H9 (cell line): Measurements from ENCODE around the gene FAM210A. TPM values are rescaled to one million over a fixed set of nuclear protein-coding genes. Genes with fewer than 3 reads are reported as not detected.

Source experiments
- DNase-seq: peaks from one replicate; pipeline ENCODE4 v3.0.0-alpha.2; 2017
- H2AFZ ChIP-seq: one replicate; pipeline ENCODE4 v1.6.1; 2013; ENCODE audit warnings: mild to moderate bottlenecking, low read length, control low read depth, moderate library complexity
- H2AK5ac ChIP-seq: 2 replicates; pipeline ENCODE4 v1.6.1; 2013; ENCODE audit warnings: low read length, control low read depth, mixed read lengths; ENCODE audit not compliant: insufficient read length
- H2BK120ac ChIP-seq: one replicate; pipeline ENCODE4 v1.6.1; 2013; ENCODE audit warnings: low read depth, mild to moderate bottlenecking, low read length, control low read depth, inconsistent platforms; ENCODE audit not compliant: poor library complexity, severe bottlenecking
- H2BK12ac ChIP-seq: 2 replicates; pipeline ENCODE4 v1.6.1; 2013; ENCODE audit warnings: low read length, control low read depth, mixed read lengths, low read depth; ENCODE audit not compliant: insufficient read length
- H2BK15ac ChIP-seq: 2 replicates; pipeline ENCODE4 v1.6.1; 2013; ENCODE audit warnings: low read depth, low read length, control low read depth
- H2BK20ac ChIP-seq: one replicate; pipeline ENCODE4 v1.6.1; 2013; ENCODE audit warnings: low read depth, mild to moderate bottlenecking, low read length, control low read depth, inconsistent platforms; ENCODE audit not compliant: poor library complexity, severe bottlenecking
- H2BK5ac ChIP-seq: 2 replicates; pipeline ENCODE4 v1.6.1; 2013; ENCODE audit warnings: low read length, control low read depth, mixed read lengths; ENCODE audit not compliant: insufficient read length
- H3K14ac ChIP-seq: 2 replicates; pipeline ENCODE4 v1.6.1; 2013; ENCODE audit warnings: low read length, control low read depth; ENCODE audit not compliant: insufficient read depth
- H3K18ac ChIP-seq: 2 replicates; pipeline ENCODE4 v1.6.1; 2013; ENCODE audit warnings: low read depth, mild to moderate bottlenecking, mixed read lengths, low read length, control low read depth; ENCODE audit not compliant: insufficient read length
- H3K23ac ChIP-seq: 2 replicates; pipeline ENCODE4 v1.6.1; 2013; ENCODE audit warnings: low read length, control low read depth, mixed read lengths, low read depth; ENCODE audit not compliant: insufficient read length
- H3K23me2 ChIP-seq: 2 replicates; pipeline ENCODE4 v1.6.1; 2013; ENCODE audit warnings: low read depth, mild to moderate bottlenecking, mixed read lengths, low read length, control low read depth; ENCODE audit not compliant: insufficient read length, poor library complexity, severe bottlenecking
- H3K27ac ChIP-seq: 2 replicates; pipeline ENCODE4 v1.5.1; 2013; ENCODE audit warnings: low read length, control low read depth, mixed read lengths, low read depth; ENCODE audit not compliant: insufficient read length
- H3K27me3 ChIP-seq: 2 replicates; pipeline ENCODE4 v1.6.1; 2013; ENCODE audit warnings: low read length, control low read depth, inconsistent platforms; ENCODE audit not compliant: insufficient read depth
- H3K4ac ChIP-seq: 2 replicates; pipeline ENCODE4 v1.6.1; 2013; ENCODE audit warnings: low read depth, mild to moderate bottlenecking, control low read depth, inconsistent platforms, low read length, moderate library complexity
- H3K4me1 ChIP-seq: 2 replicates; pipeline ENCODE4 v1.6.1; 2013; ENCODE audit warnings: low read length, control low read depth, inconsistent platforms; ENCODE audit not compliant: insufficient read depth
- H3K4me2 ChIP-seq: 2 replicates; pipeline ENCODE4 v1.6.1; 2013; ENCODE audit warnings: low read length, control low read depth, mixed read lengths; ENCODE audit not compliant: insufficient read length, insufficient read depth
- H3K56ac ChIP-seq: 2 replicates; pipeline ENCODE4 v1.6.1; 2013; ENCODE audit warnings: low read depth, mild to moderate bottlenecking, mixed read lengths, low read length, control low read depth; ENCODE audit not compliant: insufficient read length
- H3K79me1 ChIP-seq: 2 replicates; pipeline ENCODE4 v1.6.1; 2013; ENCODE audit warnings: low read depth, mild to moderate bottlenecking, moderate library complexity, low read length, control low read depth, inconsistent platforms; ENCODE audit not compliant: insufficient read depth, poor library complexity, severe bottlenecking
- H3K79me2 ChIP-seq: 2 replicates; pipeline ENCODE4 v1.6.1; 2013; ENCODE audit warnings: low read length, control low read depth, inconsistent platforms; ENCODE audit not compliant: insufficient read depth
- H3K9ac ChIP-seq: 2 replicates; pipeline ENCODE4 v1.6.1; 2013; ENCODE audit warnings: low read length, control low read depth, mixed read lengths; ENCODE audit not compliant: insufficient read length; ENCODE audit errors: extremely low read depth
- H3K9me3 ChIP-seq: one replicate; pipeline ENCODE4 v1.6.1; 2013; ENCODE audit warnings: low read depth, low read length, inconsistent platforms; ENCODE audit not compliant: control insufficient read depth
- H3T11ph ChIP-seq: one replicate; pipeline ENCODE4 v1.6.1; 2013; ENCODE audit warnings: mild to moderate bottlenecking, low read length, control low read depth, inconsistent platforms
- H4K20me1 ChIP-seq: one replicate; pipeline ENCODE4 v1.6.1; 2013; ENCODE audit not compliant: control insufficient read depth, insufficient read length, insufficient read depth
- H4K5ac ChIP-seq: 2 replicates; pipeline ENCODE4 v1.6.1; 2013; ENCODE audit warnings: low read depth, mild to moderate bottlenecking, mixed read lengths, low read length, control low read depth; ENCODE audit not compliant: insufficient read length
- H4K8ac ChIP-seq: replicated peaks from 2 replicates; pipeline ENCODE4 v1.6.1; 2013; ENCODE audit warnings: low read length, control low read depth, mixed read lengths, low read depth; ENCODE audit not compliant: insufficient read length
- H4K91ac ChIP-seq: 2 replicates; pipeline ENCODE4 v1.6.1; 2013; ENCODE audit warnings: low read depth, mild to moderate bottlenecking, moderate library complexity, mixed read lengths, low read length, control low read depth; ENCODE audit not compliant: insufficient read length
- H3K27ac Mint-ChIP-seq, 3 experiments: 2 replicates in 2 of 3; 3 replicates in 1 of 3; pipeline ENCODE4 v1.8.0; 2020 to 2021; ENCODE audit warnings: mixed read lengths in 3 of 3, mild to moderate bottlenecking in 1 of 3, moderate library complexity in 1 of 3
- H3K27me3 Mint-ChIP-seq: 2 replicates; pipeline ENCODE4 v1.8.0; 2021; ENCODE audit warnings: low read depth, mild to moderate bottlenecking, moderate library complexity, mixed read lengths
- H3K36me3 Mint-ChIP-seq, 3 experiments: 2 replicates in 2 of 3; 3 replicates in 1 of 3; pipeline ENCODE4 v1.8.0; 2020 to 2021; ENCODE audit warnings: low read depth in 3 of 3, mixed read lengths in 3 of 3; ENCODE audit not compliant: insufficient read depth in 1 of 3
- H3K4me1 Mint-ChIP-seq, 2 experiments: 2 replicates each; pipeline ENCODE4 v1.8.0; 2020; ENCODE audit warnings: mixed read lengths in 2 of 2
- H3K4me3 Mint-ChIP-seq, 2 experiments: 2 replicates in 1 of 2; 3 replicates in 1 of 2; pipeline ENCODE4 v1.8.0; 2020 to 2021; ENCODE audit warnings: mild to moderate bottlenecking in 2 of 2, mixed read lengths in 2 of 2, moderate library complexity in 1 of 2
- H3K9me3 Mint-ChIP-seq, 2 experiments: 2 replicates in 1 of 2; 3 replicates in 1 of 2; pipeline ENCODE4 v1.8.0; 2020; ENCODE audit warnings: mild to moderate bottlenecking in 2 of 2, mixed read lengths in 2 of 2, moderate library complexity in 1 of 2
- WGBS: extraction: QIAGEN DNeasy Blood & Tissue Kit; methylation state at CpG from one replicate; pipeline ENCODE4 v1.1.7; 2013; ENCODE audit warnings: missing lambda C conversion rate, low lambda C conversion rate, mixed read lengths; ENCODE audit not compliant: insufficient read length; ENCODE audit errors: extremely low coverage; 5-methylcytosine and 5-hydroxymethylcytosine counted together
- total RNA-seq: library from RNA; stranded (reverse); gene quantifications from 2 replicates; pipeline ENCODE4 v1.2.1, GENCODE V29; 2021
- TF ChIP-seq, protein P1 (sequence below): fragments of 200-600 bp; sonication (generic); conservative IDR thresholded peaks from 3 replicates; pipeline ENCODE4 v1.8.0; 2021; ENCODE audit warnings: antibody characterized with exemption, mild to moderate bottlenecking

Gene FAM210A
- total RNA-seq, 1 experiment from 2014 or later, result 22.5 TPM

DNA sequence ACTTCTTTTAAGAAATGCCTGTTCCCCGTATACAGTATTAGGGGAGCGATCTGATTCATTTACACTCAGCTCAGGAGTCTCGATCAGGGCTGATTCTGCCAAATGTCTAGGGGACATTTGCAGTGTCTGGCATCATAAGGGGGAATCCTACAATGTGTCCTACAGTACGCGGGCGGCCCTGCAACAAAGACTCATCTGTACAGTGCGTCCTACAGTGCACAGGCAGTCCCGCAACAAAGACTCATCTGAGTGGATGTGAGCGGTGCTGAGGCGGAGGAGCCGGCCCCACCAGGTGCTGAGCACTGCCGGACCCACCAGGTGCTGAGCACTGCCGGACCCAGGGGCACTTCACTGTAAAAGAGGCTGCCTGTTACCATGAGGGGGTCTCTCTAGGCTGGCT, 102.5 kb downstream of the FAM210A start:
- no peaks in the 10 kb centered on the region for H3K4me1 ChIP-seq
- no peak overlapping the region for H4K5ac ChIP-seq
- H3K79me2 ChIP-seq, result no peaks in the 10 kb centered on the region
- no peak overlapping the region for H2BK15ac ChIP-seq
- H3K36me3 Mint-ChIP-seq, result peaks cover 0 to 2% (median 0%) of the 10 kb centered on the region in 3 experiments; a peak in 2 of 7 replicates
- peak overlapping the region in 1 of 3 experiments; percentile 62; a peak in 3 of 7 replicates for H3K27ac Mint-ChIP-seq
- no peaks in the 10 kb centered on the region for H3K9me3 ChIP-seq
- H3K4me3 Mint-ChIP-seq, result no peak overlapping the region
- no peaks in the 10 kb centered on the region for H3K79me1 ChIP-seq
- H3K4ac ChIP-seq, result no peak overlapping the region
- no peak overlapping the region for H2AFZ ChIP-seq
- H3K23me2 ChIP-seq, result no peaks in the 10 kb centered on the region
- no peak overlapping the region for H3K9ac ChIP-seq
- no peak overlapping the region for H3K14ac ChIP-seq
- no peaks in the 10 kb centered on the region for H3K27me3 ChIP-seq
- H3K56ac ChIP-seq, result no peak overlapping the region
- no peak overlapping the region for H4K91ac ChIP-seq
- no CpG with 5 or more reads among the region's 13 CpGs for WGBS
- H3K23ac ChIP-seq, result no peak overlapping the region
- no peak overlapping the region for H2BK5ac ChIP-seq
- H2BK12ac ChIP-seq, result no peak overlapping the region
- H3K18ac ChIP-seq, result no peak overlapping the region
- no peak overlapping the region for H3K27ac ChIP-seq
- no peak for DNase-seq
- H2AK5ac ChIP-seq, result no peak overlapping the region
- H2BK20ac ChIP-seq, result no peak overlapping the region
- no peaks in the 10 kb centered on the region for H3K9me3 Mint-ChIP-seq
- H3K27me3 Mint-ChIP-seq, result no peaks in the 10 kb centered on the region; the same call in 1 of the 2 replicates
- TF ChIP-seq, protein P1, sequence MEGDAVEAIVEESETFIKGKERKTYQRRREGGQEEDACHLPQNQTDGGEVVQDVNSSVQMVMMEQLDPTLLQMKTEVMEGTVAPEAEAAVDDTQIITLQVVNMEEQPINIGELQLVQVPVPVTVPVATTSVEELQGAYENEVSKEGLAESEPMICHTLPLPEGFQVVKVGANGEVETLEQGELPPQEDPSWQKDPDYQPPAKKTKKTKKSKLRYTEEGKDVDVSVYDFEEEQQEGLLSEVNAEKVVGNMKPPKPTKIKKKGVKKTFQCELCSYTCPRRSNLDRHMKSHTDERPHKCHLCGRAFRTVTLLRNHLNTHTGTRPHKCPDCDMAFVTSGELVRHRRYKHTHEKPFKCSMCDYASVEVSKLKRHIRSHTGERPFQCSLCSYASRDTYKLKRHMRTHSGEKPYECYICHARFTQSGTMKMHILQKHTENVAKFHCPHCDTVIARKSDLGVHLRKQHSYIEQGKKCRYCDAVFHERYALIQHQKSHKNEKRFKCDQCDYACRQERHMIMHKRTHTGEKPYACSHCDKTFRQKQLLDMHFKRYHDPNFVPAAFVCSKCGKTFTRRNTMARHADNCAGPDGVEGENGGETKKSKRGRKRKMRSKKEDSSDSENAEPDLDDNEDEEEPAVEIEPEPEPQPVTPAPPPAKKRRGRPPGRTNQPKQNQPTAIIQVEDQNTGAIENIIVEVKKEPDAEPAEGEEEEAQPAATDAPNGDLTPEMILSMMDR, result no peak
- H3K4me2 ChIP-seq, result no peak overlapping the region
- no peak overlapping the region for H4K8ac ChIP-seq
- peaks cover 0 to 3% of the 10 kb centered on the region in 2 experiments; a peak in 1 of 4 replicates for H3K4me1 Mint-ChIP-seq
- no peaks in the 10 kb centered on the region for H4K20me1 ChIP-seq
- H3T11ph ChIP-seq, result no peak overlapping the region
- no peak overlapping the region for H2BK120ac ChIP-seq
